K562 (cell line): ENCODE measurements around the gene SETD5. TPM values are rescaled to one million over a fixed set of nuclear protein-coding genes. Genes with fewer than 3 reads are reported as not detected.

Source experiments
- ARID3A ChIP-seq: IDR thresholded peaks from 2 replicates; pipeline ENCODE4 v1.6.1; 2012; ENCODE audit warnings: low read depth, low read length, improper control_type of control experiment, borderline replicate concordance
- CBX2 ChIP-seq: fragments of 200-600 bp; sonication (generic); IDR thresholded peaks from one replicate; pipeline ENCODE4 v1.6.1; 2012; ENCODE audit warnings: mild to moderate bottlenecking, low read length, inconsistent platforms; ENCODE audit not compliant: insufficient read depth, poor library complexity, severe bottlenecking
- CHCHD3 ChIP-seq: fragments of 250-450 bp; sonication (Bioruptor Pico); IDR thresholded peaks from 2 replicates; pipeline ENCODE4 v2.1.2; 2022; ENCODE audit warnings: mild to moderate bottlenecking
- COPS2 ChIP-seq: fragments of 450-650 bp; conservative IDR thresholded peaks from 2 replicates; pipeline ENCODE4 v1.6.1; 2016; ENCODE audit warnings: mild to moderate bottlenecking, moderate library complexity
- CREB1 ChIP-seq, 2 experiments: sonication (generic) in 1 of 2; formaldehyde crosslinking in 1 of 2; IDR thresholded peaks; 2 replicates each; pipeline versions ENCODE4 v1.6.1 to v1.8.0; 2012 to 2022; ENCODE audit warnings: inconsistent platforms in 1 of 2, mild to moderate bottlenecking in 1 of 2, missing genetic modification reagents in 1 of 2, moderate library complexity in 1 of 2
- EP300 ChIP-seq: IDR thresholded peaks from 2 replicates; pipeline ENCODE4 v1.6.1; 2012; ENCODE audit warnings: low read length, improper control_type of control experiment
- GABPB1 ChIP-seq: sonication (generic); formaldehyde crosslinking; IDR thresholded peaks from 2 replicates; pipeline ENCODE4 v1.8.0; 2022; ENCODE audit warnings: mild to moderate bottlenecking, missing genetic modification reagents
- HLTF ChIP-seq: fragments of 450-650 bp; IDR thresholded peaks from 2 replicates; pipeline ENCODE4 v1.6.1; 2016
- JUNB ChIP-seq: fragments of 450-650 bp; formaldehyde crosslinking; conservative IDR thresholded peaks from 2 replicates; pipeline ENCODE4 v1.4.0; 2020; ENCODE audit warnings: mild to moderate bottlenecking
- MCM5 ChIP-seq: fragments of 450-650 bp; IDR thresholded peaks from 2 replicates; pipeline ENCODE4 v1.6.1; 2016; ENCODE audit warnings: low read depth
- MXD1 ChIP-seq: fragments of 250-450 bp; sonication (Bioruptor Pico); IDR thresholded peaks from 2 replicates; pipeline ENCODE4 v1.8.0; 2021; ENCODE audit warnings: borderline replicate concordance, mild to moderate bottlenecking, moderate library complexity; ENCODE audit not compliant: poor library complexity, severe bottlenecking
- NEUROD1 ChIP-seq: fragments of 150-350 bp; IDR thresholded peaks from 2 replicates; pipeline ENCODE4 v1.6.1; 2014; ENCODE audit warnings: borderline replicate concordance, low read length, low read depth; ENCODE audit not compliant: partially characterized antibody
- NFIC ChIP-seq: fragments of 450-650 bp; IDR thresholded peaks from 2 replicates; pipeline ENCODE4 v1.6.1; 2017; ENCODE audit warnings: mild to moderate bottlenecking, inconsistent platforms
- NR0B1 ChIP-seq: fragments of 450-650 bp; IDR thresholded peaks from one replicate; pipeline ENCODE4 v1.6.1; 2018; ENCODE audit warnings: mild to moderate bottlenecking, moderate library complexity; ENCODE audit not compliant: partially characterized antibody
- NR2C2 ChIP-seq, 2 experiments: fragments of 200-800 bp in 1 of 2; sonication (Bioruptor generic) in 1 of 2; sonication (generic) in 1 of 2; formaldehyde crosslinking in 1 of 2; IDR thresholded peaks; 2 replicates each; pipeline versions ENCODE4 v1.6.1 to v1.8.0; 2016 to 2022; ENCODE audit warnings: mild to moderate bottlenecking in 1 of 2, missing compliant biosample characterization in 1 of 2, missing genetic modification characterization in 1 of 2, missing genetic modification reagents in 1 of 2
- NR3C1 ChIP-seq: sonication (generic); formaldehyde crosslinking; IDR thresholded peaks from 2 replicates; pipeline ENCODE4 v1.8.1; 2022; ENCODE audit warnings: missing genetic modification reagents
- PHTF2 ChIP-seq: fragments of 250-450 bp; sonication (Bioruptor Pico); IDR thresholded peaks from 2 replicates; pipeline ENCODE4 v1.5.0; 2021; ENCODE audit warnings: mild to moderate bottlenecking
- PTRF ChIP-seq: fragments of 450-650 bp; IDR thresholded peaks from 2 replicates; pipeline ENCODE4 v1.6.1; 2016; ENCODE audit warnings: mild to moderate bottlenecking, missing genetic modification characterization, missing compliant biosample characterization
- RFX7 ChIP-seq: fragments of 250-450 bp; sonication (Bioruptor Pico); IDR thresholded peaks from 2 replicates; pipeline ENCODE4 v1.5.1; 2021; ENCODE audit warnings: mild to moderate bottlenecking
- SMARCB1 ChIP-seq: IDR thresholded peaks from 2 replicates; pipeline ENCODE4 v1.6.1; 2011; ENCODE audit warnings: improper control_type of control experiment, low read depth; ENCODE audit not compliant: insufficient read length
- TRIM24 ChIP-seq, 2 experiments: fragments of 450-650 bp; IDR thresholded peaks; 2 replicates each; pipeline ENCODE4 v1.6.1; 2016
- ZBTB17 ChIP-seq: fragments of 450-650 bp; formaldehyde crosslinking; IDR thresholded peaks from 2 replicates; pipeline ENCODE4 v1.4.0; 2020; ENCODE audit warnings: mild to moderate bottlenecking
- ZFP30 ChIP-seq: fragments of 250-450 bp; sonication (Bioruptor Pico); IDR thresholded peaks from 2 replicates; pipeline ENCODE4 v1.8.0; 2022; ENCODE audit warnings: moderate library complexity, mild to moderate bottlenecking, inconsistent platforms, borderline replicate concordance
- ZNF23 ChIP-seq: fragments of 250-450 bp; sonication (Bioruptor Pico); IDR thresholded peaks from 2 replicates; pipeline ENCODE4 v1.4.0; 2020; ENCODE audit warnings: mild to moderate bottlenecking
- ZNF347 ChIP-seq: fragments of 450-650 bp; formaldehyde crosslinking; IDR thresholded peaks from 2 replicates; pipeline ENCODE4 v1.4.0; 2020; ENCODE audit warnings: low read depth, mild to moderate bottlenecking, moderate library complexity
- ZNF76 ChIP-seq: fragments of 250-450 bp; sonication (Bioruptor Pico); IDR thresholded peaks from 2 replicates; pipeline ENCODE4 v1.4.0; 2020; ENCODE audit warnings: mild to moderate bottlenecking, moderate library complexity, borderline replicate concordance
- polyA plus RNA-seq, 8 experiments: library from polyadenylated mRNA; depleted of rRNA in 4 of 8; stranded (reverse) in 5 of 8; unstranded in 3 of 8; fragments of >200 nt; fragmentation: Nextera tagmentation in 2 of 8; fragmentation: Illumina TruSeq in 1 of 8; extraction: Ambion mirVana in 2 of 8; extraction: Trizol in 1 of 8; gene quantifications; 2 replicates each; pipeline versions ENCODE4 v1.2.1 to v1.2.3, GENCODE V29; 2011 to 2014; ENCODE audit warnings: inconsistent platforms in 1 of 8, missing spikeins in 1 of 8
- total RNA-seq, 7 experiments: library from RNA; depleted of rRNA in 6 of 7; stranded (reverse); fragments of >200 nt in 6 of 7; fragmentation: Illumina TruSeq in 2 of 7; extraction: Trizol in 2 of 7; gene quantifications; 2 replicates each; pipeline versions ENCODE4 v1.2.1 to v1.2.3, GENCODE V29; 2011 to 2021; ENCODE audit warnings: low replicate concordance in 1 of 7

SETD5 gene
- total and polyA plus RNA-seq, 9 of the 15 experiments (the other 6 are each of a cell fraction or from before 2014, with no cell fraction given): 20.8 to 135 (median 87.2) TPM

- TF ChIP-seq NFIC: no peak
- TF ChIP-seq ZNF76 (CRISPR knock-in tag): no peak
- TF ChIP-seq PTRF (tag): no peak
- no peak for TF ChIP-seq JUNB (CRISPR knock-in tag)
- TF ChIP-seq NEUROD1: no peak
- no peak for TF ChIP-seq ZNF347 (CRISPR knock-in tag)
- no peak for TF ChIP-seq CHCHD3 (CRISPR knock-in tag)
- TF ChIP-seq ZFP30 (CRISPR knock-in tag): no peak
- no peak for TF ChIP-seq PHTF2 (CRISPR knock-in tag)
- TF ChIP-seq EP300: peak; percentile 50; the same call in 1 of the 2 replicates
- TF ChIP-seq HLTF: no peak
- TF ChIP-seq CREB1 (IDR thresholded peaks at IDR 0.05): no peak
- TF ChIP-seq CREB1 (CRISPR knock-in tag; IDR thresholded peaks at IDR 0.05): no peak
- no peak for TF ChIP-seq CBX2
- no peak for TF ChIP-seq NR2C2 (CRISPR knock-in tag; IDR thresholded peaks at IDR 0.05)
- no peak for TF ChIP-seq NR2C2 (tag; IDR thresholded peaks at IDR 0.05)
- 0 out of 2 replicates have a peak, but pooled peaks have one; percentile 7 for TF ChIP-seq ARID3A
- no peak for TF ChIP-seq NR0B1
- no peak for TF ChIP-seq NR3C1 (CRISPR knock-in tag)
- peak in 1 of 2 experiments; percentile 38; a peak in 1 of 4 replicates for TF ChIP-seq TRIM24 (IDR thresholded peaks at IDR 0.05)
- no peak for TF ChIP-seq SMARCB1
- TF ChIP-seq MXD1 (CRISPR knock-in tag): no peak
- no peak for TF ChIP-seq ZNF23 (CRISPR knock-in tag)
- TF ChIP-seq ZBTB17 (CRISPR knock-in tag): no peak
- no peak for TF ChIP-seq GABPB1 (CRISPR knock-in tag)
- no peak for TF ChIP-seq COPS2
- TF ChIP-seq RFX7 (CRISPR knock-in tag): no peak
- no peak for TF ChIP-seq MCM5
Measured at GRCh38 chr3:9409981-9410854, 12.8 kb downstream of the SETD5 start (continued).
